Heart left ventricle (tissue), 13 donors: ENCODE measurements around the gene ASIC2.

Source experiments
- POLR2A ChIP-seq, 2 donors: fragments of 450-650 bp; IDR thresholded peaks; one replicate each; pipeline ENCODE4 v1.6.1; 2017; ENCODE audit warnings: antibody characterized with exemption in 2 of 2, mild to moderate bottlenecking in 2 of 2, moderate library complexity in 2 of 2
- TF ChIP-seq, protein P1 (sequence below), 12 donors: fragments of 200-600 bp; sonication (generic) in 4 of 12; IDR thresholded peaks; one replicate each; pipeline versions ENCODE4 v1.5.0 to v1.8.0; 2018 to 2022; ENCODE audit warnings: antibody characterized with exemption in 12 of 12, mild to moderate bottlenecking in 5 of 12
- donor health status: ischemic (EF 13 %, LVEDD 7.1; RV severe dilation, severe dysfunction).
- donor health status: DM: no; HTN: yes; CAD: no.
- donor health status: DM: no; HTN: no; CAD: no.
- donor health status: ischemic (EF 25% LVEDD 6.9; RV normal size, moderate dysfunction).
- donor health status: ischemic (EF 25% LVEDD 5.7; RV mildly dilated, moderate dysfunction).
- donor health status: ischemic (EF 35%, LVEDD 5.7; RV mildly dilated, moderate dysfunction).
- donor health status: nonischemic (EF 11% LVEDD 7.7; RV severe dilation, severe dysfunction).
- donor health status: DM: yes; HTN: yes; CAD: no.
- donor health status: PGD.
- donor health status: ischemic (EF 29% LVEDD 5.4; RV normal size, mild dysfunction).
- donor health status: nonischemic (EF 23%, LVEDD 6.1; RV moderate dilation, normal function).

DNA sequence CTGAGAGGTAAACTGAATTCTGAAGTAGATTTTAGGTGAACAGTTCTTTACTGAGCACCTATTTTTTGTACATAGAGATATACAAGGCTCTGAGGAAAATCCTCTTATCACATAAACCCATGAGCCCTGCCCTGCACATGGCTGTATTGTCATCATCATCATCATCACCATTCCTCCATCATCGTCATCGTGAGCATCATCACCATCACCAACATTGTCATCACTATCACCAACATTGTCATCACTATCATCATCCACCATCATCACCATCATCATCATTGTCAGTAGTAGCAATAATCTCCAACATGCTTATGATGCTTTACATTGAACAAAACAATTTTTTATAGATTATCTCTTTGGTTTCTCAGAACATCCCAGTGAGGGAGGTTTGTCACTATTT is 20.7 kb downstream of the ASIC2 start:
- no peak for TF ChIP-seq POLR2A (IDR thresholded peaks at IDR 0.05)
- TF ChIP-seq, protein P1, sequence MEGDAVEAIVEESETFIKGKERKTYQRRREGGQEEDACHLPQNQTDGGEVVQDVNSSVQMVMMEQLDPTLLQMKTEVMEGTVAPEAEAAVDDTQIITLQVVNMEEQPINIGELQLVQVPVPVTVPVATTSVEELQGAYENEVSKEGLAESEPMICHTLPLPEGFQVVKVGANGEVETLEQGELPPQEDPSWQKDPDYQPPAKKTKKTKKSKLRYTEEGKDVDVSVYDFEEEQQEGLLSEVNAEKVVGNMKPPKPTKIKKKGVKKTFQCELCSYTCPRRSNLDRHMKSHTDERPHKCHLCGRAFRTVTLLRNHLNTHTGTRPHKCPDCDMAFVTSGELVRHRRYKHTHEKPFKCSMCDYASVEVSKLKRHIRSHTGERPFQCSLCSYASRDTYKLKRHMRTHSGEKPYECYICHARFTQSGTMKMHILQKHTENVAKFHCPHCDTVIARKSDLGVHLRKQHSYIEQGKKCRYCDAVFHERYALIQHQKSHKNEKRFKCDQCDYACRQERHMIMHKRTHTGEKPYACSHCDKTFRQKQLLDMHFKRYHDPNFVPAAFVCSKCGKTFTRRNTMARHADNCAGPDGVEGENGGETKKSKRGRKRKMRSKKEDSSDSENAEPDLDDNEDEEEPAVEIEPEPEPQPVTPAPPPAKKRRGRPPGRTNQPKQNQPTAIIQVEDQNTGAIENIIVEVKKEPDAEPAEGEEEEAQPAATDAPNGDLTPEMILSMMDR (IDR thresholded peaks at IDR 0.05), result no peak
